ENCODE data around the gene PTX4. TPM values are rescaled to one million over a fixed set of nuclear protein-coding genes. Genes with fewer than 3 reads are reported as not detected.

Gene PTX4
- total and polyA plus RNA-seq, 2 experiments from 2014 or later: not detected

DNA sequence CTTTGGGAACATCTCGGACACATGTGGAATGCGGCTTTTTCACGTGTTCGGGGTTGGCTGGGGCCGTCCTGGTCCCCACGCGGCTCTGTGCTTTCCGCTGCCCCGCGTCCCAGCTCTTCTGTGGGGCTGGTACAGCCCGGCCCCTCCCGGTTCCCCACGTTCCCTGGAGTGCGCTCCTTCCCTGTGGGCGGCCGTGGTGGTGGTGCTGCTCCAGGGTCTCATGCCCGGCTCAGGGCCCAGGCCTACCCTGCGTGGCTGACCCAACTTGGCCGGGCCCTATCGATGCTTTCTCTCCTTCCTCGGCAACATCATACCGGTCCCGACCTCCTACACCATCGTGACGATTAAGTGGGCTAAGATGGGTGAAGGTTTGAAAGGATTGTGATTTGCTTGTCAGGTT lies 7.7 kb upstream of the PTX4 start (continued):
- TF ChIP-seq ZNF462 (CRISPR knock-in tag; IDR thresholded peaks at IDR 0.05) (no peak), POLR2AphosphoS5 (IDR thresholded peaks at IDR 0.05; ENCODE audit: low read depth) (no peak), NANOG (IDR thresholded peaks at IDR 0.05; ENCODE audit: borderline replicate concordance) (no peak), EZH2phosphoT487 (IDR thresholded peaks at IDR 0.05; ENCODE audit: unreplicated experiment) (no peak), EZH2 (IDR thresholded peaks at IDR 0.05; ENCODE audit: low read depth, unreplicated experiment) (no peak), CTCF (conservative IDR thresholded peaks at IDR 0.05; ENCODE audit: low read depth in 2 of 2) (no peak), CREB1 (CRISPR knock-in tag; IDR thresholded peaks at IDR 0.05; ENCODE audit: low read depth) (no peak), ZNF114 (CRISPR knock-in tag; IDR thresholded peaks at IDR 0.05) (no peak), JUNB (IDR thresholded peaks at IDR 0.05; ENCODE audit: unreplicated experiment) (no peak), ZNF331 (CRISPR knock-in tag; IDR thresholded peaks at IDR 0.05; ENCODE audit: low read depth) (no peak), STAT1 (IDR thresholded peaks at IDR 0.05; ENCODE audit: unreplicated experiment) (no peak)
